Endothelial cell of umbilical vein (primary cell): ENCODE measurements around the gene PCARE. TPM values are rescaled to one million over a fixed set of nuclear protein-coding genes. Genes with fewer than 3 reads are reported as not detected.

Experiments
- BruUV-seq: library from RNA; stranded (reverse); fragments of 400-500 nt; replicated peaks from 2 replicates; lab custom pipeline; 2021; lab: Mats Ljungman, UMichigan
- CTCF ChIA-PET: fragments of 300-600, 350-600 bp; sonication (Branson Sonifier 250); formaldehyde crosslinking; loops from one replicate; lab custom pipeline; 2021; ENCODE audit warnings: antibody characterized with exemption, inconsistent platforms; lab: Charles Lee
- POLR2A ChIA-PET: fragments of 300-600, 350-600 bp; sonication (Branson Sonifier 250); formaldehyde crosslinking; loops from one replicate; lab custom pipeline; 2021; ENCODE audit warnings: antibody characterized with exemption, inconsistent platforms; lab: Charles Lee
- DNase-seq: peaks from one replicate; pipeline ENCODE4 v3.0.0-alpha.2; 2011; ENCODE audit warnings: low read depth, low spot score
- FAIRE-seq: peaks from 2 replicates; lab custom pipeline; 2011; peaks lifted over from hg19 to GRCh38; lab: Jason Lieb, UNC
- H2AFZ ChIP-seq: 2 replicates; pipeline ENCODE4 v1.6.0; 2012; ENCODE audit warnings: low read depth, low read length, control low read depth, inconsistent platforms
- H3K27ac ChIP-seq: 2 replicates; pipeline ENCODE4 v1.5.1; 2011; ENCODE audit warnings: low read depth, mild to moderate bottlenecking, control low read depth, low read length, moderate library complexity; ENCODE audit not compliant: insufficient read depth
- H3K27me3 ChIP-seq, 2 experiments: 2 replicates each; pipeline versions ENCODE4 v1.6.0 to v1.6.1; 2011; ENCODE audit warnings: low read length in 2 of 2, mixed read lengths in 1 of 2; ENCODE audit not compliant: control insufficient read depth in 2 of 2, insufficient read depth in 2 of 2
- H3K36me3 ChIP-seq, 2 experiments: 2 replicates in 1 of 2; 3 replicates in 1 of 2; pipeline ENCODE4 v1.5.1; 2011; ENCODE audit warnings: low read length in 2 of 2, mild to moderate bottlenecking in 1 of 2, moderate library complexity in 1 of 2; ENCODE audit not compliant: control insufficient read depth in 2 of 2, insufficient read depth in 2 of 2; ENCODE audit errors: extremely low read depth in 1 of 2
- H3K4me1 ChIP-seq: 3 replicates; pipeline ENCODE4 v1.5.1; 2011; ENCODE audit warnings: mild to moderate bottlenecking, low read length; ENCODE audit not compliant: control insufficient read depth, insufficient read depth; ENCODE audit errors: extremely low read depth
- H3K4me2 ChIP-seq: 2 replicates; pipeline ENCODE4 v1.6.1; 2011; ENCODE audit warnings: low read length, control low read depth, mixed read lengths; ENCODE audit not compliant: insufficient read depth
- H3K4me3 ChIP-seq, 3 experiments: fragments of 200-600 bp in 1 of 3; sonication (generic), shearing (Covaris generic) in 1 of 3; replicated peaks in 1 of 3; 2 replicates each; pipeline ENCODE4 v1.5.1; 2011 to 2016; ENCODE audit warnings: control low read depth in 3 of 3, low read length in 3 of 3, mild to moderate bottlenecking in 2 of 3, inconsistent platforms in 1 of 3, low read depth in 1 of 3, moderate library complexity in 1 of 3; ENCODE audit not compliant: insufficient read depth in 1 of 3
- H3K79me2 ChIP-seq: 2 replicates; pipeline ENCODE4 v1.6.0; 2012; ENCODE audit warnings: low read length, inconsistent platforms; ENCODE audit not compliant: control insufficient read depth, insufficient read depth
- H3K9ac ChIP-seq: replicated peaks from 2 replicates; pipeline ENCODE3; 2011; ENCODE audit warnings: low read length, control low read depth; ENCODE audit not compliant: insufficient read depth; ENCODE audit errors: extremely low read depth
- H3K9me1 ChIP-seq: replicated peaks from 3 replicates; pipeline ENCODE4 v1.6.0; 2011; ENCODE audit warnings: mild to moderate bottlenecking, low read length; ENCODE audit not compliant: control insufficient read depth, insufficient read depth; ENCODE audit errors: extremely low read depth
- H3K9me3 ChIP-seq: replicated peaks from 2 replicates; pipeline ENCODE4 v1.5.1; 2012; ENCODE audit warnings: low read length, inconsistent platforms; ENCODE audit not compliant: control insufficient read depth, insufficient read depth
- H4K20me1 ChIP-seq: replicated peaks from 2 replicates; pipeline ENCODE3; 2011; ENCODE audit warnings: mild to moderate bottlenecking, low read length; ENCODE audit not compliant: control insufficient read depth, insufficient read depth; ENCODE audit errors: extremely low read depth
- EZH2 ChIP-seq: IDR thresholded peaks from 2 replicates; pipeline ENCODE4 v1.6.1; 2012; ENCODE audit warnings: borderline replicate concordance, low read depth, mild to moderate bottlenecking, moderate library complexity, low read length, inconsistent platforms; ENCODE audit not compliant: severe bottlenecking
- FOS ChIP-seq: IDR thresholded peaks from 2 replicates; pipeline ENCODE4 v1.6.1; 2011; ENCODE audit warnings: mild to moderate bottlenecking, low read length, moderate library complexity, borderline replicate concordance; ENCODE audit not compliant: insufficient read depth
- GATA2 ChIP-seq: IDR thresholded peaks from 2 replicates; pipeline ENCODE4 v1.7.0; 2011; ENCODE audit warnings: low read depth, mild to moderate bottlenecking, moderate library complexity, mixed read lengths, low read length; ENCODE audit not compliant: insufficient read length, insufficient read depth
- JUN ChIP-seq: IDR thresholded peaks from 2 replicates; pipeline ENCODE4 v1.6.1; 2011; ENCODE audit warnings: borderline replicate concordance, low read depth; ENCODE audit not compliant: insufficient read length, insufficient read depth
- MYC ChIP-seq: IDR thresholded peaks from one replicate; pipeline ENCODE4 v1.6.1; 2011; ENCODE audit warnings: mild to moderate bottlenecking, low read depth, low read length
- POLR2A ChIP-seq: IDR thresholded peaks from 2 replicates; pipeline ENCODE4 v1.6.1; 2012; ENCODE audit warnings: low read depth, mild to moderate bottlenecking, control low read depth, low read length
- POLR2AphosphoS5 ChIP-seq: IDR thresholded peaks from 2 replicates; pipeline ENCODE4 v1.6.1; 2012; ENCODE audit warnings: low read depth, mild to moderate bottlenecking, control low read depth, low read length, moderate library complexity; ENCODE audit not compliant: insufficient read depth
- dilution Hi-C: fragments of 300-500 bp; cut with MboI; formaldehyde crosslinking; loops from one replicate; pipeline ENCODE4 v1.15.0; 2019; ENCODE audit warnings: low sequenced_read_pairs; ENCODE audit not compliant: extremely low pct_ligation_motif_present
- intact Hi-C: fragments of 100-400 bp; cut with micrococcal nuclease; formaldehyde crosslinking; loops from one replicate; pipeline ENCODE4 v1.10.0; 2022
- polyA plus RNA-seq, 4 experiments: library from polyadenylated mRNA; depleted of rRNA in 3 of 4; stranded (reverse) in 3 of 4; unstranded in 1 of 4; fragments of >200 nt; gene quantifications; 2 replicates each; pipeline versions ENCODE4 v1.2.1 to v1.2.3, GENCODE V29; 2011 to 2012; ENCODE audit warnings: missing spikeins in 1 of 4
- total RNA-seq: library from RNA; stranded (reverse); gene quantifications from 2 replicates; pipeline ENCODE4 v1.2.3, GENCODE V29; 2021
- TF ChIP-seq, protein P1 (sequence below): IDR thresholded peaks from 2 replicates; pipeline ENCODE4 v1.6.1; 2011; ENCODE audit not compliant: insufficient read depth, insufficient read length
- TF ChIP-seq, protein P2 (sequence below), 2 donors: IDR thresholded peaks; 1 replicate in 1 of 2; 2 replicates in 1 of 2; pipeline ENCODE4 v1.5.1; 2011; ENCODE audit warnings: low read length in 2 of 2, mild to moderate bottlenecking in 2 of 2, moderate library complexity in 2 of 2, control low read depth in 1 of 2, inconsistent platforms in 1 of 2, low read depth in 1 of 2; ENCODE audit not compliant: insufficient read depth in 1 of 2; ENCODE audit errors: extremely low read depth in 1 of 2

The PCARE gene
- total and polyA plus RNA-seq, 2 donors (not counting 3 experiments of a cell fraction or from before 2014, with no cell fraction given): not detected

DNA sequence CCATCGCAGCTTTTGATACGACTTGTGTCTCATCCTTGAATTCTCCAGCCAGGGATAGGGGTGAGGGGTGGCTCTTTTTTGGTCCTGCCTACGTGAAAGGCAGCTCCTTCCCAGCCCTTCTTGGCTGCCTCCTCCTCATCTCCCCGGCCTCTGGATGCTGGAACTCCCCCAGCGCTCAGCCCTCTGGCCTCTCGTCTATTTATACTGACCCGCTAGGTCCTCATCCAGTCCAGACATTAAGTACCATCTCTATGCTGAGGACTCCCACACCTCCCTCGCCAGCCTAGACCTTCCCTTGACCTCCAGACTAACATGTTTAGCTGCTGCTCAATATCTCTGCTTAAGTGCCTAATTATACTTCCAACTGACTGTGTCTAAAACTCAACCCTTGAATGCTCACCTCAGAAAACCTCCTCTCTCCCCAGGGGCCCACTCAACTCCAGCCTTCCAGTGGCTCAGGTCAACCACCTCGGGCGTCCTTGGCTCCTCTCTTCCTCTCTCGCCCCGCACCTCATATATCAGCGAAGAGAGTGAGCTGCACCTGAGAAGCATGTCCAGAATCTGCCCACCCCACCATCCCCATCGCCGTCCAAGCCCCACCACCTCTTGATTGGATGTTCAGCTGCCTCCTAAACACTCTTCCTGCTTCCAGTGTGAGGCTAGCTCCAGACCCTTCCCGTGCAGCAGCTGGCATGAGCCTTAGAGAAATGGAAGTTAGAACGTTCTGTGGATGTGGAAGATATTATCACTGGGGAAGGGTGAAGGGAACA, 58.4 kb downstream of the PCARE start:
- TF ChIP-seq JUN: no peak
- intact Hi-C loops (no loop called here), dilution Hi-C loops (no loop called here)
- no peak overlapping the region for H2AFZ ChIP-seq
- H3K27ac ChIP-seq: no peak overlapping the region
- H3K79me2 ChIP-seq: no peaks in the 10 kb centered on the region
- no peak overlapping the region for H3K4me2 ChIP-seq
- no peak for FAIRE-seq
- ChIA-PET POLR2A (no interaction called here), CTCF (interaction anchor here (1.0 to 1.1 kb wide), 3 partner anchors 12 to 114 kb away, joined by 3 to 7 read pairs (median 4); no protein-coding TSS in a partner anchor)
- no peaks in the 10 kb centered on the region for H3K9me3 ChIP-seq
- no peaks in the 10 kb centered on the region for H3K36me3 ChIP-seq
- no peaks in the 10 kb centered on the region for H4K20me1 ChIP-seq
- peaks cover 3% of the 10 kb centered on the region for H3K4me1 ChIP-seq
- no TSS peak for BruUV-seq
- no peak for DNase-seq
- H3K27me3 ChIP-seq: peaks cover 0 to 2% of the 10 kb centered on the region in 2 experiments
- no peak overlapping the region for H3K4me3 ChIP-seq
- H3K9ac ChIP-seq: no peak overlapping the region
- no peaks in the 10 kb centered on the region for H3K9me1 ChIP-seq

DNA sequence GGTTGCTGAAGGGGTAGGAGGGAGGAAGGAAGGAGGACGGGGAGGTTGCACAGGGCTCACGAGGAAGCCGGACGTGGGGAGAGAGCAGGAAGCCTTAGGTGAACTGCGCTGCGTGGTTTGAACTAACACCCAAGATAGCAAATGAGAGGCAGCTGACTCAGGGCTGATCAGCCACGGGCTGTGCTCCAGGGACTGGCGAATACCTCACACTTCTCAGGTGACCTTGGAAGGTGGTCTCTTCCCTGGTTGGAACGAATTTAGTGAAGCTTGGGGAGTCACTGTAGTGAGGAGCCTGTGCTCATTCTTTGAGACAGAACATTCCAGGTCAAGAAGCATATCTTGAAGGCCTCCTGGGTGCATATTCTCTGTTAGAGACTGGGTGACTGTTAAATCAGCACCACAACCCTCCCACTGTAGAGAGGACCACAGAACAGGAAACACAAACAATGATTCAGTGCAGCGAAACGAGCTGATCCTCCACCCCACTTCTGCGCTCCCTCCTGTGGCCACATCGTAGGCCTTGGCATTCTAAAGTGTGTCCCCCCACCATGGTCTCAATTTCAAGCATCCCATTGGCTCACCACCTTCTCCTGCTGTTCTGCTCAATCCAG, 59.4 kb downstream of the PCARE start:
- H3K79me2 ChIP-seq: no peaks in the 10 kb centered on the region
- BruUV-seq: no TSS peak

More for the DNA sequence above, 59.4 kb downstream of the PCARE start:
- Histone ChIP-seq H3K9me3 (no peaks in the 10 kb centered on the region), H4K20me1 (no peaks in the 10 kb centered on the region), H2AFZ (peak overlapping the region; percentile 16), H3K9me1 (no peaks in the 10 kb centered on the region), H3K27me3 (peaks cover 0 to 2% of the 10 kb centered on the region in 2 experiments), H3K4me1 (peaks cover 3% of the 10 kb centered on the region), H3K4me2 (no peak overlapping the region), H3K27ac (no peak overlapping the region), H3K9ac (no peak overlapping the region), H3K4me3 (no peak overlapping the region), H3K36me3 (no peaks in the 10 kb centered on the region)
- dilution Hi-C loops (no loop called here), intact Hi-C loops (no loop called here)
- TF ChIP-seq JUN (no peak), EZH2 (no peak), POLR2AphosphoS5 (no peak), POLR2A (no peak), FOS (no peak), GATA2 (no peak), MYC (no peak)
- TF ChIP-seq, protein P1, sequence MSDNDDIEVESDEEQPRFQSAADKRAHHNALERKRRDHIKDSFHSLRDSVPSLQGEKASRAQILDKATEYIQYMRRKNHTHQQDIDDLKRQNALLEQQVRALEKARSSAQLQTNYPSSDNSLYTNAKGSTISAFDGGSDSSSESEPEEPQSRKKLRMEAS: no peak
- TF ChIP-seq, protein P2, sequence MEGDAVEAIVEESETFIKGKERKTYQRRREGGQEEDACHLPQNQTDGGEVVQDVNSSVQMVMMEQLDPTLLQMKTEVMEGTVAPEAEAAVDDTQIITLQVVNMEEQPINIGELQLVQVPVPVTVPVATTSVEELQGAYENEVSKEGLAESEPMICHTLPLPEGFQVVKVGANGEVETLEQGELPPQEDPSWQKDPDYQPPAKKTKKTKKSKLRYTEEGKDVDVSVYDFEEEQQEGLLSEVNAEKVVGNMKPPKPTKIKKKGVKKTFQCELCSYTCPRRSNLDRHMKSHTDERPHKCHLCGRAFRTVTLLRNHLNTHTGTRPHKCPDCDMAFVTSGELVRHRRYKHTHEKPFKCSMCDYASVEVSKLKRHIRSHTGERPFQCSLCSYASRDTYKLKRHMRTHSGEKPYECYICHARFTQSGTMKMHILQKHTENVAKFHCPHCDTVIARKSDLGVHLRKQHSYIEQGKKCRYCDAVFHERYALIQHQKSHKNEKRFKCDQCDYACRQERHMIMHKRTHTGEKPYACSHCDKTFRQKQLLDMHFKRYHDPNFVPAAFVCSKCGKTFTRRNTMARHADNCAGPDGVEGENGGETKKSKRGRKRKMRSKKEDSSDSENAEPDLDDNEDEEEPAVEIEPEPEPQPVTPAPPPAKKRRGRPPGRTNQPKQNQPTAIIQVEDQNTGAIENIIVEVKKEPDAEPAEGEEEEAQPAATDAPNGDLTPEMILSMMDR (IDR thresholded peaks at IDR 0.05; ENCODE audit: extremely low read depth in 1 of 2, insufficient read depth in 1 of 2, low read depth in 1 of 2, low read length in 2 of 2): no peak
- no peak for DNase-seq
- FAIRE-seq: no peak
- ChIA-PET POLR2A (no interaction called here), CTCF (interaction anchor here (1.0 kb wide), 2 partner anchors 56 to 115 kb away, joined by 4 to 7 read pairs; no protein-coding TSS in a partner anchor)
